Hippocampal formation (tissue), 2 donors: ENCODE results near the gene AZU1.
"Not testable (repeated sequence)": the region's sequence is repeated elsewhere in the genome, so short reads cannot be mapped to it uniquely, and the experiment has no call there.

Experiments used
- DNase-seq, 2 donors: peaks; one replicate each; lab custom pipeline; 2025; lab: John Stamatoyannopoulos, UW

Gene AZU1

GRCh38 chr19:810883-811489 is 16.7 kb upstream of the AZU1 start:
- no peak for DNase-seq

- no peak for DNase-seq
Measured at GRCh38 chr19:811506-812048, 16.1 kb upstream of the AZU1 start.

GRCh38 chr19:812049-812746 is 15.4 kb upstream of the AZU1 start:
- no peak for DNase-seq

- DNase-seq = no peak
Measured at GRCh38 chr19:812747-813218, 14.9 kb upstream of the AZU1 start.

- no peak for DNase-seq
Measured at GRCh38 chr19:813219-814151, 14.2 kb upstream of the AZU1 start.

- DNase-seq = no peak
Measured at GRCh38 chr19:814152-815078, 13.2 kb upstream of the AZU1 start.

- no peak for DNase-seq
Measured at GRCh38 chr19:815079-815774, 12.4 kb upstream of the AZU1 start.

GRCh38 chr19:815775-816499 is 11.7 kb upstream of the AZU1 start:
- DNase-seq = no peak

GRCh38 chr19:816500-816857 is 11.2 kb upstream of the AZU1 start:
- no peak for DNase-seq

- DNase-seq = not testable (repeated sequence)
Measured at GRCh38 chr19:820212-820611, 7.4 kb upstream of the AZU1 start.

- no peak for DNase-seq
Measured at GRCh38 chr19:821231-821824, 6.3 kb upstream of the AZU1 start.

- no peak for DNase-seq
Measured at GRCh38 chr19:821825-822503, 5.7 kb upstream of the AZU1 start, which contains the start of gene PLPPR3. PLPPR3 (minus strand) TSS chr19:821955; CDS start chr19:821559, 396 bp downstream.

GRCh38 chr19:823565-824121 is 4.0 kb upstream of the AZU1 start:
- DNase-seq = no peak

- DNase-seq = no peak
Measured at GRCh38 chr19:824885-825284, 2.8 kb upstream of the AZU1 start.

- no peak for DNase-seq
Measured at GRCh38 chr19:825897-826644, 1.6 kb upstream of the AZU1 start.

- no peak for DNase-seq
Measured at GRCh38 chr19:827314-827709, 325 bp upstream of the AZU1 start.

GRCh38 chr19:829129-829758 is 1.6 kb downstream of the AZU1 start:
- DNase-seq = no peak
